ENCODE results near the gene FOXP4. TPM values are rescaled to one million over a fixed set of nuclear protein-coding genes. Genes with fewer than 3 reads are reported as not detected.

Gene FOXP4
- total RNA-seq, 1 donor from 2014 or later: 19.5 TPM

DNA sequence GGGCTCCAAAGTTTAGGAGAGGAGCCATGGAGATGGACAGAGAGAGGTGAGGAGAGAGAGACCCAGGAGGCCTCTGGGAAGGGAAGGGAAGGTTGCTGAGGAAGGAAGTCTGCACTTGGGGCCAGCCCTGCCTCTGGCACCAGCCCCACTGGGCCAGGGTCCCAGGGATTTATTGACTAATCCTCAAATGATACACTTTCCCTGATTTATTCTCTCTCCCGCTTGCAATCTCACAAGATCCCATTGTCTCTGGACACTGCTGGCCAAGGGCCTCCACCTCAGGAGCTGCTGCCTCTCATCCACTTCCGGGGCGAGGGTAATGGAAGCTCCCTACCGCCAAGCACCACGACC, 43.6 kb upstream of the FOXP4 start:
- Histone ChIP-seq H3K27me3 (no peaks in the 10 kb centered on the region), H3K9me3 (no peaks in the 10 kb centered on the region), H3K4me1 (peaks cover 4 to 12% of the 10 kb centered on the region in 2 donors), H3K27ac (peak overlapping the region in 1 of 2 donors; percentile 52), H3K36me3 (no peaks in the 10 kb centered on the region), H3K4me3 (no peak overlapping the region)
- no peak for TF ChIP-seq CTCF (IDR thresholded peaks at IDR 0.05)
- intact Hi-C loops (cut with DNase I): loop anchor here (2.0 kb wide), 1 partner anchor 76 kb away; no protein-coding TSS in a partner anchor
- no peak for DNase-seq (ENCODE audit: low spot score in 2 of 2)

GRCh38 chr6:41502917-41503671, 43.1 kb upstream of the FOXP4 start:
- no peak for TF ChIP-seq CTCF (IDR thresholded peaks at IDR 0.05)
- H3K27ac ChIP-seq: peak overlapping the region; percentile 52 to 90
- H3K9me3 ChIP-seq: no peaks in the 10 kb centered on the region
- H3K36me3 ChIP-seq: no peaks in the 10 kb centered on the region
- H3K4me1 ChIP-seq: peaks cover 4 to 12% of the 10 kb centered on the region in 2 donors
- peak in 1 of 2 donors; percentile 67 for DNase-seq (ENCODE audit: low spot score in 2 of 2)
- intact Hi-C loops (cut with DNase I): loop anchor here (2.0 kb wide), 1 partner anchor 76 kb away; no protein-coding TSS in a partner anchor
- peak overlapping the region; percentile 30 to 63 for H3K4me3 ChIP-seq
- no peaks in the 10 kb centered on the region for H3K27me3 ChIP-seq

- Histone ChIP-seq H3K9me3 (no peaks in the 10 kb centered on the region), H3K27ac (peak overlapping the region; percentile 85 to 90), H3K27me3 (no peaks in the 10 kb centered on the region), H3K4me3 (peak overlapping the region; percentile 53 to 63), H3K4me1 (peaks cover 4 to 12% of the 10 kb centered on the region in 2 donors), H3K36me3 (no peaks in the 10 kb centered on the region)
- intact Hi-C loops (cut with DNase I): loop anchor here (2.0 kb wide), 1 partner anchor 77 kb away; no protein-coding TSS in a partner anchor
- peak in 1 of 2 donors; percentile 68 for DNase-seq (ENCODE audit: low spot score in 2 of 2)
- TF ChIP-seq CTCF (IDR thresholded peaks at IDR 0.05): no peak
Observed at GRCh38 chr6:41503827-41504465, 42.2 kb upstream of the FOXP4 start.

GRCh38 chr6:41504466-41505121, 41.6 kb upstream of the FOXP4 start:
- intact Hi-C loops (cut with DNase I): loop anchor here (1.0 to 5.0 kb wide), 3 partner anchors 33 to 88 kb away; partner anchors contain the start of gene FOXP4
- Histone ChIP-seq H3K4me1 (peaks cover 4 to 12% of the 10 kb centered on the region in 2 donors), H3K9me3 (no peaks in the 10 kb centered on the region), H3K36me3 (no peaks in the 10 kb centered on the region), H3K27ac (peak overlapping the region; percentile 85 to 90), H3K27me3 (no peaks in the 10 kb centered on the region), H3K4me3 (peak overlapping the region; percentile 53 to 63)
- TF ChIP-seq CTCF (IDR thresholded peaks at IDR 0.05): no peak
- no peak for DNase-seq (ENCODE audit: low spot score in 2 of 2)

- peak overlapping the region; percentile 85 to 90 for H3K27ac ChIP-seq
- peak in 1 of 2 donors; percentile 90 for DNase-seq (ENCODE audit: low spot score in 2 of 2)
- H3K9me3 ChIP-seq: no peaks in the 10 kb centered on the region
- H3K36me3 ChIP-seq: no peaks in the 10 kb centered on the region
- no peaks in the 10 kb centered on the region for H3K27me3 ChIP-seq
- peak overlapping the region; percentile 53 to 63 for H3K4me3 ChIP-seq
- TF ChIP-seq CTCF (IDR thresholded peaks at IDR 0.05): no peak
- peaks cover 4 to 12% of the 10 kb centered on the region in 2 donors for H3K4me1 ChIP-seq
- intact Hi-C loops (cut with DNase I): loop anchor here (1.0 to 5.0 kb wide), 3 partner anchors 34 to 87 kb away; partner anchors contain the start of gene FOXP4
Observed at GRCh38 chr6:41505122-41506049, 40.8 kb upstream of the FOXP4 start.

All from ascending aorta (tissue), 2 donors.